GM10248 (cell line): Measurements from ENCODE around the gene TTC21A.

Experiments used
- CTCF ChIA-PET: fragments of 300-600 bp; sonication (Branson Sonifier 250); formaldehyde crosslinking; extraction: SDS; loops from one replicate; lab custom pipeline; 2021; ENCODE audit warnings: antibody characterized with exemption; lab: Yijun Ruan, JAX
- POLR2A ChIA-PET: fragments of 350-650 bp; sonication (Branson Sonifier 250); formaldehyde crosslinking; extraction: SDS; loops from one replicate; lab custom pipeline; 2020; ENCODE audit warnings: antibody characterized with exemption; lab: Yijun Ruan, JAX
- DNase-seq: peaks from one replicate; pipeline ENCODE4 v3.0.0; 2012; ENCODE audit errors: extremely low spot score
- CTCF ChIP-seq: IDR thresholded peaks from 2 replicates; pipeline ENCODE4 v1.5.1; 2012; ENCODE audit warnings: mild to moderate bottlenecking, low read depth; ENCODE audit errors: extremely low read depth, missing control alignments, control extremely low read depth

The TTC21A gene

DNA sequence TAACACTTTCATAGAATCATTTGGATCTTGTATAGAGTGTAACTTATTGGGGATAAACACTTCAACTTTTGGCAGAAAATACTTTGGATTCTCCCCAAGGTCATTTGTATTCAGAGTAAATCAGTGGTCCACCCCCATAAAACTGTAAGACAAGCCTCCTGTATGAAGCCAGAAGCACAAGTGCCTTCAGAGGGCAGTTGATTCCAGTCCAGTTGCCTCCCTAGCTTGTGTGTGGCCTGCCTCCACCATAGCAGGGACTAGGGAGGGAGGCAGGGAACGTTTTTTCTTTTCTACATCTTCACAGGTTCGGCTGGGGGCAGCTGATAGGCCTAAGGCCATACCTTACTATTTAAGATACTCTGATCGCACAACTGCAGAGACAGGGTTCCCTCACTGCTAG, 11.7 kb upstream of the TTC21A start:
- no peak for DNase-seq
- POLR2A ChIA-PET: no interaction called here
- CTCF ChIA-PET: interaction anchor here (1.7 kb wide), 1 partner anchor 192 kb away, joined by 5 read pairs; no protein-coding TSS in a partner anchor
- TF ChIP-seq CTCF: no peak

DNA sequence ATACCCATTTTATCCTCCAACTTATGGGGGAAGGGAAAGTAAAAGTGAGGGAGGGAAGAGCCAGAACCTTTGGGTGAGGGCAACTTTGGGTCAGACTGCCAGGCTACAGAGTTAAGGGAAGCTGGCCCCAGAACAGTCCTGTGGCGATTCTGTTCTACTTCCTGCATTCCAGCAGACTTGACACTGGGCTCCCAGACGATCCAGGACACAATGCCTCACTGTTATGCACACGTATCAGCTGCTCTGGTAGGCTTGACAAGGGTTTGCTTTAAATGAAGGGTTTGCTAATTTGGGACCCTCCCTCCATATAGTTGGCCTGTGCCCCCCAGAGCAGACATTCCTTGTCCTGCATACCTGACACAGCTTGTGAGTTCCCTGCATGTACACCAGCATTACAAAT, 10.7 kb upstream of the TTC21A start:
- CTCF ChIA-PET: interaction anchor here (1.2 to 2.0 kb wide), 6 partner anchors 9 to 195 kb away, joined by 3 to 6 read pairs (median 4); partner anchors contain the start of genes GORASP1 and TTC21A
- no peak for DNase-seq
- POLR2A ChIA-PET: no interaction called here

DNA sequence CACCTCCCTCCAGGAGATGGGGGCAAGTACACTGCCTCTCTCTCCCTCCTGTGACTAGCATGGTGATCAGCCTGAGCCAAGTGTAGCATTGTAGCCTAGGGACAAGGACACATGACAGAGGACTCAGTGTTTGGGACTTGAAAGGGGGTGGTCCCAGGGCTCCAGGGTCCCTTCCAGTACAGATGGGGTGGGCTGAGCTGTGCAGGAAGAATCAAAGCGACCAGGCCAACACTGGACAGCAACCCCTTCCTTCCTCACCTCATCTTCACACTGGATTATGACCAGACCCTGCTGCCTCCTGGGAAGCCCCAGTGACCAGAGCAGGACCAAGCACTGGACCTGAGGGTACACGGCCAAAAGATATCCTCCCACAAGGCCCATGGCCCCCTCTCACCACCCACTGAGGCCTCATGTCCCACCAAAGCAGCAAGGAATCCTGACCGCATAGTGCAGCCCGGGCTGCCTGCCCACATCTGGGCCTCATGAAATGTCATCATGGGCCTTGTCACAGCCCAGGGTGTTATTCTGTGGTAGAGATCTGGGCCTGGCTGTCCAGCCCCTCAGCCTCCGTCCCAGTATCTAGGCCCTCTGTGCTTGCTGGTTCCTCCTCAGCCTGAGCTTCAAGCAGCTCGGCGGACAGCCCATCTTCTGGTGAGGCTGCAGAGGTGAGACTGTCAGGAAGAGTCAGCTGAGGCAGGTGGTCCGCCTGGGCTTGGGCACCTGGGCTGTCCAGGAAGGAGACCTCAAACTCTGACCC, 9.6 kb upstream of the TTC21A start:
- no peak for TF ChIP-seq CTCF
- no peak for DNase-seq
- ChIA-PET POLR2A (no interaction called here), CTCF (interaction anchor here (1.2 to 2.0 kb wide), 4 partner anchors 10 to 191 kb away, joined by 3 to 6 read pairs (median 4); no protein-coding TSS in a partner anchor)

More for the DNA sequence above, 10.7 kb upstream of the TTC21A start:
- TF ChIP-seq CTCF: no peak

DNA sequence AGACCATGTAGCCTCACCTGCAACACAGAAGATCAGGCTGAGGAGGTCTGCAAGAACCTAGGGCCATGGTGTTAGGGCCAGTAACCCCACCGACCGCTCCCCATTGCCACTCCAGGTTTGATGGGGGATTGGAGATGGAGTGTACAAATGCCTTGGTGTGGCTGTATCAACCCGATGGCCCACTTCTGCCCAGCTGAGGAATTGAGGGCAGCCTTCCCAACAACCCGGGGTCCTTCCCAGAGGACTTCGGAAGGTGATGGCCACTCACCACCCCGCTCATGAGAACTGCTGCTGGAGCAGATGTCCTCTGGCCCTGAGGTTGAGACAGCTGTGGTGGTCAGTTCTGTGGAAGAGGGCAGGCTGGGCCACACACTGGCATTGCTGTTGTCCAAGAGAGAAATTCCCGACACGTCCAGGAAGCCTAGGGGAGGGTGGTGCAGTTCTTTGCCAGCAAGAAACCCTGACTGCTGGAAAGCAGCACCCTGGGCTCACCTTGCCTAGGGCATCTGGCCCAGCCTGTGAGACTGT, 8.9 kb upstream of the TTC21A start:
- ChIA-PET CTCF (interaction anchor here (2.0 kb wide), 1 partner anchor 190 kb away, joined by 6 read pairs; no protein-coding TSS in a partner anchor), POLR2A (no interaction called here)
- no peak for TF ChIP-seq CTCF
- DNase-seq: no peak

- ChIA-PET POLR2A (no interaction called here), CTCF (no interaction called here)
- no peak for TF ChIP-seq CTCF
- DNase-seq: no peak
Measured at GRCh38 chr3:39099242-39099641, 8.2 kb upstream of the TTC21A start.

- CTCF ChIA-PET: interaction anchor here (1.5 to 1.6 kb wide), 4 partner anchors 8 to 191 kb away, joined by 3 to 10 read pairs (median 6); no protein-coding TSS in a partner anchor
- POLR2A ChIA-PET: no interaction called here
- TF ChIP-seq CTCF: no peak
- DNase-seq: no peak
Measured at GRCh38 chr3:39099738-39100499, 7.6 kb upstream of the TTC21A start.
